HepG2 (cell line): ENCODE data around the gene GAS1. TPM values are rescaled to one million over a fixed set of nuclear protein-coding genes. Genes with fewer than 3 reads are reported as not detected.

Source experiments
- ATAC-seq: fragments of 200-7000 bp; cut with Tn5 transposase; 3 replicates; pipeline ENCODE4 v1.9.1; 2020; ENCODE audit warnings: mild to moderate bottlenecking, moderate library complexity
- BruUV-seq: library from RNA; stranded (reverse); fragments of 400-500 nt; replicated peaks from 2 replicates; lab custom pipeline; 2021; lab: Mats Ljungman, UMichigan
- CTCF ChIA-PET: fragments of 300-600 bp; formaldehyde crosslinking; extraction: SDS; loops from one replicate; lab custom pipeline; 2021; ENCODE audit warnings: low total read pairs, inconsistent platforms, low intra/inter-chr PET ratio; lab: Yijun Ruan, JAX
- POLR2A ChIA-PET: fragments of 350-600 bp; sonication (Branson Sonifier 250); formaldehyde crosslinking; loops from one replicate; lab custom pipeline; 2020; ENCODE audit warnings: antibody characterized with exemption, inconsistent platforms; lab: Yijun Ruan, JAX
- DNase-seq: peaks from one replicate; pipeline ENCODE4 v3.0.0-alpha.2; 2015; ENCODE audit warnings: low spot score
- FAIRE-seq: peaks from 3 replicates; lab custom pipeline; 2011; peaks lifted over from hg19 to GRCh38; lab: Jason Lieb, UNC
- H2AFZ ChIP-seq: one replicate; pipeline ENCODE4 v1.6.1; 2011; ENCODE audit warnings: low read length, inconsistent platforms
- H3K27ac ChIP-seq: fragments of 300-600 bp; 3 replicates; pipeline ENCODE4 v1.8.0; 2011; ENCODE audit warnings: mixed run types, mild to moderate bottlenecking, mixed read lengths, low read length, inconsistent platforms; ENCODE audit not compliant: insufficient read depth; ENCODE audit errors: extremely low read length
- H3K27me3 ChIP-seq, 2 experiments: fragments of 200-600 bp in 1 of 2; 2 replicates in 1 of 2; 3 replicates in 1 of 2; pipeline versions ENCODE4 v1.6.0 to v1.8.0; 2011; ENCODE audit warnings: low read length in 2 of 2, mild to moderate bottlenecking in 2 of 2, moderate library complexity in 2 of 2, inconsistent platforms in 1 of 2; ENCODE audit not compliant: insufficient read depth in 2 of 2, control insufficient read depth in 1 of 2
- H3K36me3 ChIP-seq, 2 experiments: fragments of 200-600 bp in 1 of 2; replicated peaks in 1 of 2; 2 replicates in 1 of 2; 3 replicates in 1 of 2; pipeline versions ENCODE4 v1.5.1 to v1.8.0; 2011; ENCODE audit warnings: low read length in 2 of 2, inconsistent platforms in 1 of 2; ENCODE audit not compliant: insufficient read depth in 2 of 2, control insufficient read depth in 1 of 2
- H3K4me1 ChIP-seq: 2 replicates; pipeline ENCODE4 v1.5.1; 2012; ENCODE audit warnings: low read length, inconsistent platforms; ENCODE audit not compliant: insufficient read depth
- H3K4me2 ChIP-seq: 2 replicates; pipeline ENCODE4 v1.6.0; 2011; ENCODE audit warnings: low read depth, low read length, inconsistent platforms
- H3K4me3 ChIP-seq, 3 experiments: fragments of 200-600 bp in 1 of 3; sonication (generic), shearing (Covaris generic) in 1 of 3; replicated peaks in 1 of 3; 2 replicates each; pipeline ENCODE4 v1.5.1; 2011 to 2016; ENCODE audit warnings: low read length in 3 of 3, inconsistent platforms in 2 of 3, low read depth in 2 of 3, mild to moderate bottlenecking in 2 of 3, control low read depth in 1 of 3, mixed read lengths in 1 of 3; ENCODE audit not compliant: insufficient read depth in 1 of 3
- H3K79me2 ChIP-seq: one replicate; pipeline ENCODE4 v1.6.1; 2011; ENCODE audit warnings: low read length, inconsistent platforms; ENCODE audit not compliant: insufficient read depth
- H3K9ac ChIP-seq: 2 replicates; pipeline ENCODE4 v1.6.0; 2011; ENCODE audit warnings: mild to moderate bottlenecking, low read depth, low read length, inconsistent platforms; ENCODE audit not compliant: insufficient read depth
- H3K9me3 ChIP-seq: 2 replicates; pipeline ENCODE4 v1.5.1; 2012; ENCODE audit warnings: mild to moderate bottlenecking, low read length
- H4K20me1 ChIP-seq: 2 replicates; pipeline ENCODE4 v1.6.0; 2011; ENCODE audit warnings: inconsistent platforms, mild to moderate bottlenecking, low read length, moderate library complexity; ENCODE audit not compliant: insufficient read depth
- ADNP ChIP-seq: sonication (generic); formaldehyde crosslinking; IDR thresholded peaks from 2 replicates; pipeline ENCODE4 v1.4.0; 2020; ENCODE audit warnings: missing genetic modification reagents
- HNRNPH1 ChIP-seq: fragments of 200-400 bp; formaldehyde crosslinking; optimal IDR thresholded peaks from 2 replicates; pipeline ENCODE3; 2017; ENCODE audit warnings: mild to moderate bottlenecking, low read depth, low read length
- KLF6 ChIP-seq: IDR thresholded peaks from 2 replicates; pipeline ENCODE4 v1.8.0; 2016; ENCODE audit warnings: missing biosample characterization, missing genetic modification reagents
- TRIM24 ChIP-seq: sonication (generic); formaldehyde crosslinking; IDR thresholded peaks from 2 replicates; pipeline ENCODE4 v1.8.0; 2022; ENCODE audit warnings: mild to moderate bottlenecking, missing genetic modification reagents
- ZBTB42 ChIP-seq: sonication (generic); formaldehyde crosslinking; IDR thresholded peaks from 2 replicates; pipeline ENCODE4 v1.5.0; 2020; ENCODE audit warnings: mild to moderate bottlenecking, missing genetic modification reagents
- ZC3H13 ChIP-seq: sonication (generic); formaldehyde crosslinking; IDR thresholded peaks from 2 replicates; pipeline ENCODE4 v1.8.1; 2023; ENCODE audit warnings: mild to moderate bottlenecking, missing genetic modification reagents, moderate library complexity
- ZNF292 ChIP-seq: sonication (generic); formaldehyde crosslinking; IDR thresholded peaks from 2 replicates; pipeline ENCODE4 v1.8.1; 2022; ENCODE audit warnings: mild to moderate bottlenecking, low read depth, missing genetic modification reagents, borderline replicate concordance
- ZNF451 ChIP-seq: sonication (generic); formaldehyde crosslinking; IDR thresholded peaks from 2 replicates; pipeline ENCODE4 v1.5.0; 2020; ENCODE audit warnings: mild to moderate bottlenecking, missing genetic modification reagents
- ZSCAN21 ChIP-seq: sonication (generic); formaldehyde crosslinking; IDR thresholded peaks from 2 replicates; pipeline ENCODE4 v1.8.0; 2022; ENCODE audit warnings: mild to moderate bottlenecking, missing genetic modification reagents, moderate library complexity, borderline replicate concordance
- WGBS: methylation state at CpG from one replicate; pipeline ENCODE4 v1.1.6; 2017; ENCODE audit warnings: low lambda C conversion rate; 5-methylcytosine and 5-hydroxymethylcytosine counted together
- in situ Hi-C: cut with HindIII; loops from 2 replicates; pipeline ENCODE4 v1.10.0; 2017; ENCODE audit warnings: low pct_unique_long_range_greater_than_20kb; ENCODE audit not compliant: extremely low pct_ligation_motif_present
- intact Hi-C: fragments of 100-400 bp; cut with micrococcal nuclease; formaldehyde crosslinking; loops from one replicate; pipeline ENCODE4 v1.10.0; 2022; ENCODE audit not compliant: unreplicated experiment
- polyA plus RNA-seq, 8 experiments: library from polyadenylated mRNA; depleted of rRNA in 3 of 8; stranded (reverse) in 7 of 8; unstranded in 1 of 8; fragments of >200 nt; fragmentation: Illumina TruSeq in 4 of 8; extraction: Trizol in 4 of 8; gene quantifications; 2 replicates each; pipeline versions ENCODE4 v1.2.1 to v1.2.3, GENCODE V29; 2011 to 2016; ENCODE audit warnings: low read depth in 4 of 8, missing spikeins in 1 of 8, mixed read lengths in 1 of 8; ENCODE audit not compliant: insufficient read depth in 1 of 8
- total RNA-seq, 5 experiments: library from RNA; depleted of rRNA; stranded (reverse); fragments of >200 nt; fragmentation: Illumina TruSeq; extraction: Trizol; gene quantifications; 2 replicates each; pipeline ENCODE4 v1.2.3, GENCODE V29; 2016; ENCODE audit warnings: low read depth in 1 of 5
- TF ChIP-seq, protein P1 (sequence below): IDR thresholded peaks from 2 replicates; pipeline ENCODE4 v1.6.1; 2016; ENCODE audit warnings: missing biosample characterization, missing genetic modification reagents, low read depth
- TF ChIP-seq, protein P2 (sequence below): sonication (generic); formaldehyde crosslinking; IDR thresholded peaks from 2 replicates; pipeline ENCODE4 v1.4.0; 2020; ENCODE audit warnings: missing genetic modification reagents, low read depth, mild to moderate bottlenecking, borderline replicate concordance

GAS1 gene
- total and polyA plus RNA-seq, 2 of the 13 experiments (the other 11 are each of a cell fraction or from before 2014, with no cell fraction given), result not detected

DNA sequence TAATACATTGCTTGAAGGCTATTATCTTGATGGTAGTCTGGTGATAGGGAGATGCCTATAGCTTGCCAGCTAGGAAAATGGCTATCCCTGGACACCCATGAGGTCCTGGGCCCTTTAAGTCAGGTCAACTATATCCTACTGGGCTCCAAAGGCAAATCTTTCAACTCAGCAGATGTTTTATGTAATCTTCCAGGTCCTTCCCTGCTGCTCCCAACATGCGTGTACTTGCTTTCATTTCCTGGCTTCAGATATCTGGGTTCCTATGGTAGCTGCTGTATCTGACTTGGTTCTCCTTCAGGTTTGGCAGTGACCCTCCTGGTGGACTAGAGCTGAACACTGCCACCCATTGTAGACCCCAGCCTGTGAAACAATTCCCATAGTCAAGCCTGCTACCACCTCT, 32.4 kb upstream of the GAS1 start:
- Histone ChIP-seq H3K27me3 (peaks cover 0 to 23% of the 10 kb centered on the region in 2 experiments; a peak in 3 of 5 replicates), H3K4me1 (no peaks in the 10 kb centered on the region), H3K79me2 (no peaks in the 10 kb centered on the region), H3K27ac (no peak overlapping the region), H2AFZ (no peak overlapping the region), H4K20me1 (no peaks in the 10 kb centered on the region), H3K36me3 (no peaks in the 10 kb centered on the region), H3K4me2 (no peak overlapping the region), H3K4me3 (no peak overlapping the region), H3K9ac (no peak overlapping the region), H3K9me3 (no peaks in the 10 kb centered on the region)
- TF ChIP-seq ZNF451 (CRISPR knock-in tag) (no peak), KLF6 (CRISPR knock-in tag) (no peak), ADNP (CRISPR knock-in tag) (no peak), TRIM24 (CRISPR knock-in tag) (no peak), ZBTB42 (CRISPR knock-in tag) (no peak), ZNF292 (CRISPR knock-in tag) (no peak), ZSCAN21 (CRISPR knock-in tag) (no peak), HNRNPH1 (no peak), ZC3H13 (CRISPR knock-in tag) (no peak)
- TF ChIP-seq, protein P1, sequence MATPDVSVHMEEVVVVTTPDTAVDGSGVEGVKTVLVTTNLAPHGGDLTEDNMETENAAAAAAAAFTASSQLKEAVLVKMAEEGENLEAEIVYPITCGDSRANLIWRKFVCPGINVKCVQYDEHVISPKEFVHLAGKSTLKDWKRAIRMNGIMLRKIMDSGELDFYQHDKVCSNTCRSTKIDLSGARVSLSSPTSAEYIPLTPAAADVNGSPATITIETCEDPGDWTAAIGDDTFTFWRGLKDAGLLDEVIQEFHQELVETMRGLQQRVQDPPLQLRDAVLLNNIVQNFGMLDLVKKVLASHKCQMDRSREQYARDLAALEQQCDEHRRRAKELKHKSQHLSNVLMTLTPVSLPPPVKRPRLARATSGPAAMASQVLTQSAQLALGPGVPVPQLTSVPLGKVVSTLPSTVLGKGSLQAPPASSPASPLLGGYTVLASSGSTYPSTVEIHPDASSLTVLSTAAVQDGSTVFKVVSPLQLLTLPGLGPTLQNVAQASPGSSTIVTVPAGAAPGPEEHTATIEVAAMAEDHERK (CRISPR knock-in tag), result no peak
- TF ChIP-seq, protein P2, sequence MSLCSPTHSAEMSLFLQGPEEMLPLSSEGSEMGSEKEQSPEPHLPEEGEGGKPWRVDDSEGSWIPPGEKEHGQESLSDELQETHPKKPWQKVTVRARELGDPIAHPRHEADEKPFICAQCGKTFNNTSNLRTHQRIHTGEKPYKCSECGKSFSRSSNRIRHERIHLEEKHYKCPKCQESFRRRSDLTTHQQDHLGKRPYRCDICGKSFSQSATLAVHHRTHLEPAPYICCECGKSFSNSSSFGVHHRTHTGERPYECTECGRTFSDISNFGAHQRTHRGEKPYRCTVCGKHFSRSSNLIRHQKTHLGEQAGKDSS (CRISPR knock-in tag), result no peak
- FAIRE-seq (no peak), DNase-seq (no peak), ATAC-seq (no peak)
- in situ Hi-C loops, result no loop called here
- BruUV-seq, result no TSS peak
- ChIA-PET CTCF (no interaction called here), POLR2A (no interaction called here)
- WGBS, result 0% methylated on average over 1 of the region's 1 CpG
- intact Hi-C loops, result no loop called here
